ENCODE measurements around the gene TMEM163. TPM values are rescaled to one million over a fixed set of nuclear protein-coding genes. Genes with fewer than 3 reads are reported as not detected.

Gene TMEM163
- total and polyA plus RNA-seq, 2 donors from 2014 or later, result 2.6 to 5.9 TPM

DNA sequence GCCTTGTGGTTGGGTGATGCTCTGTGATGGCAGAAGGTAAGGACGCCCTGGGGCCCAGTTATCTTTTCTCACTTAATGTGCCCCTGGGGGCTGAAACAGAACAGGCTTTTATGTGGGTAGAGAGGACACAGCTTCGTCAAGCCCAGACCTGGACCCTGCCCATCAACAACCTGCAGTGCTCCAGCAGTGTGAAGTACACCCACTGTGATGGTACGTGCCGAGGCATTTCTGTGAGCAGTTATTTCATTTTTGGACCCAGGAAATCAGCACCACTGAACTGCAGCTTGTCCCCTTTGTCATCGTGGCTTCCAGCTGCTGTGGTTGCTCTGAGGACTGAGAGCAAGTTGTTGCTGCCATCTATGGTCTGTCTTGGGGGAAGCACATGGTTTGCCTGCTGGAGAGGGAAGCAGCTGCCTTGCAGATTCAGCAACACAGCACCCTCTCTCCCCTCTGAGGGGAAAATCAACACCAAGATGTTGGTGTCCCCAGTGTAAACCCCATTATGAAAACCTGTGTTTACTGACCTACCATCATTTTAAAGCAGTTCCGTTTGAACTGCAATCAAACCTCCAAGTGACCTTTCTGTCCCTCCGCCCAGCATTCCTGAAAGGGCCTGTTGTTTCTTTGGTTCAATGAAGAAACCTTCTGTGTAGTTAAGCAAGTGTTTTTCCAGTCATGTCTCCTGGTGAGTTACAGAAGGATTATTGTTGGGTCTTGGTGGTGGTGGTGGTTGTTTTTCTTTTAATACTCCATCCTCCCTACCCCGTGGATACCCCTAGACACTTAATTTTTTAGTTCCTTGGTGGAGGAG is 306.8 kb downstream of the TMEM163 start:
- no peak for FAIRE-seq
- intact Hi-C loops (cut with DNase I), result loop anchor here (10.0 kb wide), 1 partner anchor 297 kb away; no protein-coding TSS in a partner anchor
- DNase-seq, result peak; percentile 79 to 93 (median 83)

GRCh38 chr2:134411279-134411827 is 307.4 kb downstream of the TMEM163 start:
- no peaks in the 10 kb centered on the region for H3K27me3 ChIP-seq (ENCODE audit: control insufficient read depth, insufficient read depth, low read length)
- no peak for TF ChIP-seq CTCF (IDR thresholded peaks at IDR 0.05; ENCODE audit: borderline replicate concordance, extremely low read depth, insufficient read depth)
- H3K4me1 ChIP-seq (ENCODE audit: control insufficient read depth in 2 of 3, insufficient read depth in 2 of 3, low read depth in 1 of 3, low read length in 3 of 3), result peaks cover 0 to 2% (median 0%) of the 10 kb centered on the region in 3 donors
- DNase-seq (no peak), FAIRE-seq (no peak)
- intact Hi-C loops (cut with DNase I), result loop anchor here (10.0 kb wide), 1 partner anchor 297 kb away; no protein-coding TSS in a partner anchor
- H3K9me3 ChIP-seq (ENCODE audit: control insufficient read depth in 2 of 3, insufficient read depth in 1 of 3, low read length in 3 of 3), result no peaks in the 10 kb centered on the region
- H3K4me3 ChIP-seq (ENCODE audit: low read length in 3 of 3), result no peak overlapping the region
- no peak overlapping the region for H3K27ac ChIP-seq (ENCODE audit: low read depth in 2 of 2, low read length in 2 of 2)
- H3K9ac ChIP-seq (ENCODE audit: low read length in 3 of 3), result peak overlapping the region in 1 of 3 donors; percentile 9
- peaks cover 0 to 3% (median 0%) of the 10 kb centered on the region in 3 donors for H3K36me3 ChIP-seq (ENCODE audit: control insufficient read depth in 2 of 3, insufficient read depth in 3 of 3, low read length in 3 of 3)

More for the DNA sequence above, 306.8 kb downstream of the TMEM163 start:
- no peaks in the 10 kb centered on the region for H3K27me3 ChIP-seq (ENCODE audit: control insufficient read depth, insufficient read depth, low read length)
- H3K9ac ChIP-seq (ENCODE audit: low read length in 3 of 3), result no peak overlapping the region
- H3K9me3 ChIP-seq (ENCODE audit: control insufficient read depth in 2 of 3, insufficient read depth in 1 of 3, low read length in 3 of 3), result no peaks in the 10 kb centered on the region
- H3K4me3 ChIP-seq (ENCODE audit: low read length in 3 of 3), result no peak overlapping the region
- no peak overlapping the region for H3K27ac ChIP-seq (ENCODE audit: low read depth in 2 of 2, low read length in 2 of 2)
- H3K36me3 ChIP-seq (ENCODE audit: control insufficient read depth in 2 of 3, insufficient read depth in 3 of 3, low read length in 3 of 3), result peaks cover 0 to 3% (median 0%) of the 10 kb centered on the region in 3 donors
- peak; percentile 71 for TF ChIP-seq CTCF (IDR thresholded peaks at IDR 0.05; ENCODE audit: borderline replicate concordance, extremely low read depth, insufficient read depth)
- peaks cover 0 to 2% (median 0%) of the 10 kb centered on the region in 3 donors for H3K4me1 ChIP-seq (ENCODE audit: control insufficient read depth in 2 of 3, insufficient read depth in 2 of 3, low read depth in 1 of 3, low read length in 3 of 3)

- TF ChIP-seq CTCF (IDR thresholded peaks at IDR 0.05; ENCODE audit: borderline replicate concordance, extremely low read depth, insufficient read depth), result no peak
- H3K9ac ChIP-seq (ENCODE audit: low read length in 3 of 3), result peak overlapping the region in 1 of 3 donors; percentile 9
- H3K9me3 ChIP-seq (ENCODE audit: control insufficient read depth in 2 of 3, insufficient read depth in 1 of 3, low read length in 3 of 3), result no peaks in the 10 kb centered on the region
- H3K27ac ChIP-seq (ENCODE audit: low read depth in 2 of 2, low read length in 2 of 2), result no peak overlapping the region
- FAIRE-seq, result no peak
- no peak for DNase-seq
- no peak overlapping the region for H3K4me3 ChIP-seq (ENCODE audit: low read length in 3 of 3)
- intact Hi-C loops (cut with DNase I), result loop anchor here (10.0 kb wide), 1 partner anchor 296 kb away; no protein-coding TSS in a partner anchor
- peaks cover 0 to 3% (median 0%) of the 10 kb centered on the region in 3 donors for H3K36me3 ChIP-seq (ENCODE audit: control insufficient read depth in 2 of 3, insufficient read depth in 3 of 3, low read length in 3 of 3)
- no peaks in the 10 kb centered on the region for H3K27me3 ChIP-seq (ENCODE audit: control insufficient read depth, insufficient read depth, low read length)
- H3K4me1 ChIP-seq (ENCODE audit: control insufficient read depth in 2 of 3, insufficient read depth in 2 of 3, low read depth in 1 of 3, low read length in 3 of 3), result peaks cover 0 to 2% (median 0%) of the 10 kb centered on the region in 3 donors
These were observed 308.0 kb downstream of the TMEM163 start for GRCh38 chr2:134410831-134411231.
